Transverse colon (tissue), 3 donors: ENCODE results near the gene PRKCA.

ENCODE experiments used
- EP300 ChIP-seq: sonication (generic); formaldehyde crosslinking; IDR thresholded peaks from one replicate; pipeline ENCODE4 v1.6.1; 2017; ENCODE audit warnings: antibody characterized with exemption, low read depth
- TF ChIP-seq, protein P1 (sequence below), 5 experiments: fragments of 200-600 bp in 3 of 5; fragments of 450-650 bp in 2 of 5; sonication (generic) in 3 of 5; IDR thresholded peaks; 1 replicate in 2 of 5; 2 replicates in 3 of 5; pipeline ENCODE4 v1.5.1; 2016 to 2017; ENCODE audit warnings: antibody characterized with exemption in 5 of 5, inconsistent platforms in 3 of 5, mild to moderate bottlenecking in 2 of 5, moderate library complexity in 1 of 5

- TF ChIP-seq, protein P1, sequence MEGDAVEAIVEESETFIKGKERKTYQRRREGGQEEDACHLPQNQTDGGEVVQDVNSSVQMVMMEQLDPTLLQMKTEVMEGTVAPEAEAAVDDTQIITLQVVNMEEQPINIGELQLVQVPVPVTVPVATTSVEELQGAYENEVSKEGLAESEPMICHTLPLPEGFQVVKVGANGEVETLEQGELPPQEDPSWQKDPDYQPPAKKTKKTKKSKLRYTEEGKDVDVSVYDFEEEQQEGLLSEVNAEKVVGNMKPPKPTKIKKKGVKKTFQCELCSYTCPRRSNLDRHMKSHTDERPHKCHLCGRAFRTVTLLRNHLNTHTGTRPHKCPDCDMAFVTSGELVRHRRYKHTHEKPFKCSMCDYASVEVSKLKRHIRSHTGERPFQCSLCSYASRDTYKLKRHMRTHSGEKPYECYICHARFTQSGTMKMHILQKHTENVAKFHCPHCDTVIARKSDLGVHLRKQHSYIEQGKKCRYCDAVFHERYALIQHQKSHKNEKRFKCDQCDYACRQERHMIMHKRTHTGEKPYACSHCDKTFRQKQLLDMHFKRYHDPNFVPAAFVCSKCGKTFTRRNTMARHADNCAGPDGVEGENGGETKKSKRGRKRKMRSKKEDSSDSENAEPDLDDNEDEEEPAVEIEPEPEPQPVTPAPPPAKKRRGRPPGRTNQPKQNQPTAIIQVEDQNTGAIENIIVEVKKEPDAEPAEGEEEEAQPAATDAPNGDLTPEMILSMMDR (IDR thresholded peaks at IDR 0.05): no peak
- TF ChIP-seq EP300: no peak
Measured at GRCh38 chr17:66676421-66676820, 374.0 kb downstream of the PRKCA start.
